Retinal pigment epithelial cell (primary cell): ENCODE results near the gene FAM98C.

ENCODE experiments used
- DNase-seq: peaks from one replicate; pipeline ENCODE4 v3.0.0-alpha.2; 2010; ENCODE audit warnings: low read depth
- H3K4me3 ChIP-seq: 2 replicates; pipeline ENCODE4 v1.5.1; 2011; ENCODE audit warnings: mild to moderate bottlenecking, low read length, control low read depth, moderate library complexity
- TF ChIP-seq, protein P1 (sequence below): conservative IDR thresholded peaks from 2 replicates; pipeline ENCODE4 v1.5.1; 2011; ENCODE audit warnings: low read depth, low read length, control low read depth, inconsistent platforms

FAM98C gene

DNA sequence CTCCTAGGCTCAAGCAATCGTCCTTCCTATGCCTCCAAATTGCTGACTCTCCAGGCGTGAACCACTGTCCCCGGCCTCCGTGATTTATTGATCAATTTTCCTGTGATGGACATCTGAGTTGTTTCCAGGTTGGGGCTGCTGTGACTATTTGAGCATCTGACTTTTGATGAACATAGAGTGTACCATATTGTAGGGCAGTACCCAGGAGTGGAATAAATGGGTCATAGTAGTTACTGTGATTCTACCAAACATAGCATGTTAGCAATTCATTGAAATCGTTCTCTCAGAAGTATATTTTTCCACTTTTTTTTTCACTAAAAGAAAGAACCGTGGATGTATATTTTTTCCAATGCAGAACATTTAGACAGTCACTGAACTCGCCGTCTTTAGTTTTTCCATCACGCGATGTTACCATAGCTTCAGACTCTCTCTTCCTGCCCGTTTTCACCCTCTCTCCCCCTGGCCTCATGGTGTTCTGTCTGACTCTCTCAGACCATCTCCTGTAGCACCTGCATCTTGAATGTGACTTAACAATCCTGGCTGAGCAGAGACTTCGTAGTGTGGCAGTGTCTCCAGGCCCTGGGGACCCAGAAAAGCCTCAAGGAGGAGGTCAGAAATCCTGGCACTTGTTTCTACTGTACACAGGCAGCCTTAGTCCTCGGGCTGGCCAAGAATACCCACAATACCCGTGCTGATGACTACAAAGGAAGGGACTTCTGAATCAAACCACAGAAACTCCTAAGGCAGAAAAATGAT is 26.3 kb downstream of the FAM98C start:
- DNase-seq = no peak
- TF ChIP-seq, protein P1, sequence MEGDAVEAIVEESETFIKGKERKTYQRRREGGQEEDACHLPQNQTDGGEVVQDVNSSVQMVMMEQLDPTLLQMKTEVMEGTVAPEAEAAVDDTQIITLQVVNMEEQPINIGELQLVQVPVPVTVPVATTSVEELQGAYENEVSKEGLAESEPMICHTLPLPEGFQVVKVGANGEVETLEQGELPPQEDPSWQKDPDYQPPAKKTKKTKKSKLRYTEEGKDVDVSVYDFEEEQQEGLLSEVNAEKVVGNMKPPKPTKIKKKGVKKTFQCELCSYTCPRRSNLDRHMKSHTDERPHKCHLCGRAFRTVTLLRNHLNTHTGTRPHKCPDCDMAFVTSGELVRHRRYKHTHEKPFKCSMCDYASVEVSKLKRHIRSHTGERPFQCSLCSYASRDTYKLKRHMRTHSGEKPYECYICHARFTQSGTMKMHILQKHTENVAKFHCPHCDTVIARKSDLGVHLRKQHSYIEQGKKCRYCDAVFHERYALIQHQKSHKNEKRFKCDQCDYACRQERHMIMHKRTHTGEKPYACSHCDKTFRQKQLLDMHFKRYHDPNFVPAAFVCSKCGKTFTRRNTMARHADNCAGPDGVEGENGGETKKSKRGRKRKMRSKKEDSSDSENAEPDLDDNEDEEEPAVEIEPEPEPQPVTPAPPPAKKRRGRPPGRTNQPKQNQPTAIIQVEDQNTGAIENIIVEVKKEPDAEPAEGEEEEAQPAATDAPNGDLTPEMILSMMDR = no peak
- no peak overlapping the region for H3K4me3 ChIP-seq

DNA sequence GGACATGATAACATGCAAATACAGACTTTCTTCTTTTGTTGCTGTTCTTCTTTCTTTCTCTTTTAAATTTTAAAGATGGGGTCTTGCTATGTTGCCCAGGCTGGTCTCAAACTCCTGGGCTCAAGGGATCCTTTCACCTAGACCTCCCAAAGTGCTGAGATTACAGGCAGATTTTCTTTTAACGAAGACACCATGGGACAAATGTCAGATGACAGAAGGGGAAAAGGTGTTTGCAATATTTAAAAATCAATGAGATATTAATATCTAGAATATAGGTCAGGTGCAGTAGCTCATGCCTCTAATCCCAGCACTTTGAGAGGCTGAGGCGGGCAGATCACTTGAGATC is 26.9 kb downstream of the FAM98C start:
- TF ChIP-seq, protein P1 = no peak
- DNase-seq = no peak
- H3K4me3 ChIP-seq = no peak overlapping the region

DNA sequence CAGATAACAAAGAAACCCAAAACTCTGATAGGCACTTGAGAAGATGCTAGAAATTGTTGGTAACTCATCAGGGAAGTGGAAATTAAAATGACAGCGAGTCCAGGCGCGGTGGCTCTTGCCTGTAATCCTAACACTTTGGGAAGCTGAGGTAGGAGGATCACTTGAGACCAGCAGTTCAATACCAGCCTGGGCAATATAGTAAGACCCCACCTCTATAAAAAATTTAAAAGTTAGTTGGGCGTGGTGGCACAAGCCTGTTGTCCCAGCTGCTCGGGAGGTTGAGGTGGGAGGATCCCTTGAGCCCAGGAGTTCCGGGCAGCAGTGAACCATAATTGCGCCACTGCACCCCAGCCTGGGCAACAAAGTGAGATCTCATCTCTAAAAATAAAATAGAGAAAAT is 28.0 kb downstream of the FAM98C start:
- TF ChIP-seq, protein P1 = no peak
- H3K4me3 ChIP-seq = no peak overlapping the region
- no peak for DNase-seq

DNA sequence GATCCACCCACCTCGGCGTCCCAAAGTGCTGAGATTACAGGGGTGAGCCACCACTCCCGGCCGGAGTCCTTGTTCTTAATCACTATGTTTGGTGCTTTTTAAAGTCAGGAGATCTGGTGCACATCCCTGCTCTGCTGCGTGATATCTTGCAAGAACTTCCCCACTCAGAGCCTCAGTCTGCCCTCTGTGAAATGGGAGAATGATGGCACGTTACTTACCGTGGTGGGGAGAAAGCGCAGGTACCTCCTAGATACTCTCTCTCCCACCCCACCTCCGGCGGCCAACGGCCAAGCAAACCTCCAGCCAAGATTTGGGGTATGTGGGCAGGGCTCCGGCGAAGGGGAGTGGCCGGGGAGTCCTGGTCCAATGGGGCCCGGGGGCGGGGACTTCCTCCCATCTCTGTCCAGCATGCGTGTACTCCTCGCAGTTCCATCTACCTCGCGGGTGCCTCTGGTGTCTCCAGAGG is 30.4 kb downstream of the FAM98C start, which contains the start of gene RYR1:
Gene RYR1 (plus strand): TSS at position 424 of the 466 bp plus-strand sequence. CDS start 139 bp downstream, outside the sequence.
- no peak within 1 kb of the TSS for H3K4me3 ChIP-seq
- no peak for DNase-seq
- TF ChIP-seq, protein P1 = no peak

DNA sequence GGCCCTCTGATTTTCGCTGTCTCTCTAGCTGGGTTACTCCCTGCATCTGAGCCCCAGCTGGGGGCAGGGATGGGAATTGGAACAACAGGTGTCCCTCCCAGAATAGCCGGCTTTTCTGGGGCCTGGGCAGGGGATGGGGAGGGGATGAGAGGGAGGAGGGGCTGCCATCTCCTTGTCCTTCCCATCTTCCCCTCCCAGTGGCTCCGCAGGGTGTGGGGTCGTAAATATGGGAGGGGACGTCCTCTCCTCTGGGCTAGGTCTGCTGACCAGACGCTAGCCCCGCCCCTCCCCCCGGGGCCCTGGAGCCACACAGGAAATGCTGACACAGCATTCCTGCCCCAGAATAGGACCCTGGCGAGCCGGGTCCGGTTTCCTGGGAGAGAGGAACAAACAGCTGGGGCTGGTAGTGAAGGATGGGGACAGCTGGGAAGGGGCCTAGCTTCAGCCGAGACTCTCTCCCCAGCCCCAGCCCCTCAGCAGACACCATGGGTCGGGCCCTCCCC is 31.7 kb downstream of the FAM98C start:
- no peak overlapping the region for H3K4me3 ChIP-seq
- no peak for DNase-seq
- TF ChIP-seq, protein P1 = no peak

DNA sequence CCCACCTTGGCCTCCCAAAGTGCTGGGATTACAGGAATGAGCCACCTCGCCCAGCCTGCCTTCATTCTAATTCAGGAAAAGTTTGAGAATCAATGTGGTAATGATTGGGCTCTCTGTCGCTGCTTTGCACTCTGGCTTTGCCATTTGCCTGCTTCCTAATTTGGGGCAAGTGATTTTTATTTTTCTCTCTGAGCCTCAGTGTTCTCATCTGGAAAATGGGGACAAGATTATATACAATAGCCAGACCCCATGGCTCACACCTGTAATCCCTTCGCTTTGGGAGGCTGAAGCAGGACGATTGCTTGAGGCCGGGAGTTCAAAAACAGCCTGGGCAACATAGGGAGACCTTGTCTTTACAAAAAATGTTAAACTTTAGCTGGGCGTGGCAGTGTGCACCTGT is 34.4 kb downstream of the FAM98C start:
- TF ChIP-seq, protein P1 = no peak

DNA sequence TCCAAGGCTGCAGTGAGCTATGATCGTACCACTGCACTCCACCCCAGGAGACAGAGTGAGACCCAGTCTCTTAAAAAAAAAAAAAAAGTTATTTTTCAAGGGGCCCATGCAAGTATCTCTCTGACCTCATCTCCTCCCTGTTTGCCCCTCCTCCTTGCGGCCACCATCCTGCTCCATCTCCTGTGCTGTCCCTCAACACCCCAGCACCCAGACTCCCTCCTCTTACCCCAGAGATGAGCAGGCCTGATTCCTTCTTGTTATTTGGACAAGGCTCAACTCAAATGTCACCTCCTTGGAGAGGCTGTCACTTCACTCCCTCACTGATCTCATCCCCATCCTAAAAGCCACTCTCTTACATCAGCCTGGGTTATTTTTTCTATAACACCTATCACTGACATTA is 35.0 kb downstream of the FAM98C start:
- TF ChIP-seq, protein P1 = no peak

More for the DNA sequence above, 34.4 kb downstream of the FAM98C start:
- H3K4me3 ChIP-seq = no peak overlapping the region
- no peak for DNase-seq

More for the DNA sequence above, 35.0 kb downstream of the FAM98C start:
- no peak overlapping the region for H3K4me3 ChIP-seq
- no peak for DNase-seq
